DND-41 (cell line): ENCODE results near the gene GLDN.

ENCODE experiments used
- CTCF ChIP-seq: IDR thresholded peaks from 2 replicates; pipeline ENCODE4 v1.5.1; 2012; ENCODE audit warnings: borderline replicate concordance, low read length, moderate library complexity, mild to moderate bottlenecking; ENCODE audit not compliant: poor library complexity, severe bottlenecking; ENCODE audit errors: extremely low read depth
- EZH2 ChIP-seq: IDR thresholded peaks from 3 replicates; pipeline ENCODE4 v1.6.1; 2012; ENCODE audit warnings: borderline replicate concordance, low read depth, mild to moderate bottlenecking, moderate library complexity, low read length, inconsistent platforms; ENCODE audit not compliant: severe bottlenecking

DNA sequence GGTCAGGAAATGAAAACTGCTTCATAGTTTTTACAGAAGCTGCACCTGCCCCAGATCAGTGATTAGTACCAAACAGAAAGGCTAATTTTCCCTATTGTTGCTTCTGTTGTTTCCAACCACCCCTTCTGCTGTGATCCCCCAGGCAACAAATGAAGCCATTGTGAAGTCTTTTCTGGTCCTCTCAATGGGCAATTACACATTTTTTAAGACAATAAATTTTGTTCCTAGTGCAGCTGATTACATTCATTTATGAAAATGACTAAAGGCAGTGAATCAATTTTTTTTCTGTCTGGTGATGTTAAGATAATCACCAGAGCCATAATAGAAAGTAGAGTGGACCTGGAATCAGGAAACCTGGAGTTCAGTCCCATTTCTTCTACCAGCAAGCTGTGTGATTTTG lies 32.7 kb downstream of the GLDN start:
- TF ChIP-seq CTCF (no peak), EZH2 (no peak)
